Transverse colon (tissue), 4 donors: ENCODE data around the gene CCL3.

ENCODE experiments used
- POLR2AphosphoS5 ChIP-seq, 3 donors: sonication (generic); formaldehyde crosslinking; IDR thresholded peaks; one replicate each; pipeline ENCODE4 v1.6.1; 2016; ENCODE audit warnings: antibody characterized with exemption in 3 of 3
- TF ChIP-seq, protein P1 (sequence below), 5 experiments: fragments of 200-600 bp in 3 of 5; fragments of 450-650 bp in 2 of 5; sonication (generic) in 3 of 5; IDR thresholded peaks; 1 replicate in 2 of 5; 2 replicates in 3 of 5; pipeline ENCODE4 v1.5.1; 2016 to 2017; ENCODE audit warnings: antibody characterized with exemption in 5 of 5, inconsistent platforms in 3 of 5, mild to moderate bottlenecking in 2 of 5, moderate library complexity in 1 of 5

DNA sequence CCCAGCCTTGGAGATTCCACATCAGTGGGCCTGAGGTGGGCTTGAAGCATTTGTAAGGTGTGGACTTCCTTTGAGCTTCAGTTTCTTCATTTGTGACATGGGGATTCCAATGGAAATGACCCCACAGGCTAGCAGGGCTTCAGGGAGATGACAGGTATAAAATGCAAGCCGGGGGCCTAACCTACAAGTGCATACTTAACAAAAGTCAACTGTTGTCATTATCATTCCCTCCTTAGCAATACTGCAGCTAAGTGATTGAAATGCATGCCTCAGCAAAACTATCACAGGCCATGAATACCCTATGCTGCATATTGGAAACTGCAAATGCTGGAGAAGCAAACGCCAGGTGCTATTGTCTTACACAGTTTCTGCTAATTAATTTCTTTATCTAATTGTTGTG is 33.5 kb upstream of the CCL3 start:
- TF ChIP-seq, protein P1, sequence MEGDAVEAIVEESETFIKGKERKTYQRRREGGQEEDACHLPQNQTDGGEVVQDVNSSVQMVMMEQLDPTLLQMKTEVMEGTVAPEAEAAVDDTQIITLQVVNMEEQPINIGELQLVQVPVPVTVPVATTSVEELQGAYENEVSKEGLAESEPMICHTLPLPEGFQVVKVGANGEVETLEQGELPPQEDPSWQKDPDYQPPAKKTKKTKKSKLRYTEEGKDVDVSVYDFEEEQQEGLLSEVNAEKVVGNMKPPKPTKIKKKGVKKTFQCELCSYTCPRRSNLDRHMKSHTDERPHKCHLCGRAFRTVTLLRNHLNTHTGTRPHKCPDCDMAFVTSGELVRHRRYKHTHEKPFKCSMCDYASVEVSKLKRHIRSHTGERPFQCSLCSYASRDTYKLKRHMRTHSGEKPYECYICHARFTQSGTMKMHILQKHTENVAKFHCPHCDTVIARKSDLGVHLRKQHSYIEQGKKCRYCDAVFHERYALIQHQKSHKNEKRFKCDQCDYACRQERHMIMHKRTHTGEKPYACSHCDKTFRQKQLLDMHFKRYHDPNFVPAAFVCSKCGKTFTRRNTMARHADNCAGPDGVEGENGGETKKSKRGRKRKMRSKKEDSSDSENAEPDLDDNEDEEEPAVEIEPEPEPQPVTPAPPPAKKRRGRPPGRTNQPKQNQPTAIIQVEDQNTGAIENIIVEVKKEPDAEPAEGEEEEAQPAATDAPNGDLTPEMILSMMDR (IDR thresholded peaks at IDR 0.05): no peak
- TF ChIP-seq POLR2AphosphoS5 (IDR thresholded peaks at IDR 0.05): no peak
